Activated T-cell treated with anti-CD3 and anti-CD28 coated beads for 48 hours (primary cell): Measurements from ENCODE around the gene CELSR3.

Source experiments
- DNase-seq: peaks from one replicate; pipeline ENCODE4 v3.0.0-alpha.2; 2020; ENCODE audit warnings: low read depth

The CELSR3 gene

DNA sequence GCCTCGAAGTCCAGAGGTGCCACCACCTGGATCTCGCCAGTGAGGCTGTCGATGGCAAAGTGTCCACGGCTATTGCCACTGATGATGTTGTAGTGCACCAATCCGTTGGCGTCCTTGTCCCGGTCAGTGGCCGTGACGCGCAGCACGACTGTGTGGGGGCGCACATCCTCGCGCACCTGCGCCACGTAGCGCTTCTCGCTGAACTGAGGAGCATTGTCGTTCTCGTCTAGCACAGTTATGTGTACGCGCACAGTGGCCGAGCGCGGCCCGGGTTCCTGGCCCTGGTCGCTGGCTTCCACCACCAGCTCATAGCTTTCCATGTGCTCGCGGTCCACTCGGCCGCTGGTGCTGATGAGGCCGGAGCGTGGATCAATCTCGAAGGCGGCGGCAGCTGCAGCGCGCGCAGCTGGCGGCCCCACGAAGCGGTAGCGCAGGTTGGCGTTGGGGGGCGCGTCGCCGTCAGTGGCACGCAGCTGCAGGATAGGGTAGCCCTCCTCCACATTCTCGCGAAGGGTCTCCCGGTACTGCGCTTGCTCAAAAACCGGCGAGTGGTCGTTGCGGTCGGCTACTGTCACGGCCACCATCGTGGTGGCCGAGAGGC lies 1.8 kb downstream of the CELSR3 start:
- no peak for DNase-seq

DNA sequence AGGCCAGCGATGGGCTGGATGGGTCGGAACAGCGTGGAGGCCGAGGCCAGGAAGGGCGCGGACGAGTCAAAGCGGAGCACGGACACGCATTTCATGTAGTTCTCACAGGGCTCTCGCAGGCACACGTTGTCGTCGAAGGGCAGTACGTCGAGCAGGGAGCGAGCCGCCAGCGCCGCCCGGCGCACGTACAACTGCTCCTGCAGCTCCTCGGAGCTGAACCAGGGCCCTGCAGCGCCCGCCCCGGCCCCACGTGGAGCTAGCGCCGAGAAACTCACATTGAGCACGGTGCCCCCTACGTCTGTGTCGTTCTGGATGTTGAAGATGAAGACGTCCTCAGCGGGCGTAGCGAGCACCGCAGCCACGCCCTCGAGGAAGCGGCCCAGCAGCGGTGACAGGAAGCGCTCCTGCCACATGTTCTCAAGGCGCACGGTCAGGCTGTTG lies 5.8 kb downstream of the CELSR3 start:
- DNase-seq: peak; percentile 15

DNA sequence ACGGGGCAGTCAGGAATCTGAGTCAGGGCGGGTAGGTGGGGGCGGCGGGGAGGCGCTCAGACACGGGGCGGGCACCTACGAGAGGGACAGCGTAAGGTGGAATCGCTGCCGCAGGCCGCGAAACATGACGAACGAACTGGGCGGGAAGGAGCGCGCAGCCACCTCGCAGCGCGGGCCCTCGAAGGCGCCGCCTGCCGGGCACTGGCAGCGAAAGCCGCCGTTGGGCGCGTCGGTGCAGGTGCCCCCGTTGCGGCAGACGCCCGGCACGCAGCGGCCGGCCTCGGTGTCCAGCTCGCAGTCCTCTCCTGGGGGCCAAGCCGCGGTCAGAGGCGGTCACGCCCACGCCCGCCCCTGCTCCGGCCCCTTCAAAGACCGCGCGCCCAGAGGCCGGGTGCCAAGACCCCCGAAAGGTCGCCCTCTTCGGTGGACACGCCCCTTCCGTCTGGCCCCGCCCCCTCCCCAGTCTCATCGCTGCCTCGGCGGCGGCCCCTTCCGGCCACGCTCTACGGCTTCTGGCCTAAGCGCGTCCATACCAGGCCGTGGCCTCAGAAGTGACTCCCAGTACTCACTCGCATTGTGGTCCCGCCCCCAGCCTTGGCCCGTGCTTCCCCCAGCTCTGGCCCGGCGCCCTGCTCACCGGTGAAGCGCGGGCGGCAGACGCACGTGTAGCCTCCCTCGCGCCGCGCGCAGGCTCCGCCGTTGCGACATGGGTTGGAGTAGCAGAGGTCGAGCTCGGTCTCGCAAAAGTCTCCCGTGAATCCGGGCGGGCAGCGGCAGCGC lies 6.4 kb downstream of the CELSR3 start:
- DNase-seq: peak; percentile 89

DNA sequence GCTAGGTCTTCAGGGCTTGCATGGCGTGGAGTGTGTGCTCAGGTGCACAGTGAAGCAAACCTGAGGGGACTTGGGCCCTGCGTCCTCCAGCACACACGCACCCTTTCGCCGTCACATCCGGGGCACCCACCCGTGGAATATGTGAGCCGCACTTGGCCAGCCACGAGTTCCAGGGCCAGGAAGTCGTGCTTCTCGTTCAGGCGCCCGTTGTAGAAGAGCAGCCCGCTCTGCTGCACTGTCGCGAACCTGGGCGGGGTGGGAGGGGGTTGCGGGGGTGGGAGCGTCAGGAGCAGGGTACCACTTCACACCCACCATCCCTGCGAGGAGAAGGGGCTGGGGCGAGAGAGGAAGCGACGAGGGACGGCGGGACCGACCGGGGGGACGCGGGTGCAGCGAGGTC lies 7.1 kb downstream of the CELSR3 start:
- peak; percentile 44 for DNase-seq

DNA sequence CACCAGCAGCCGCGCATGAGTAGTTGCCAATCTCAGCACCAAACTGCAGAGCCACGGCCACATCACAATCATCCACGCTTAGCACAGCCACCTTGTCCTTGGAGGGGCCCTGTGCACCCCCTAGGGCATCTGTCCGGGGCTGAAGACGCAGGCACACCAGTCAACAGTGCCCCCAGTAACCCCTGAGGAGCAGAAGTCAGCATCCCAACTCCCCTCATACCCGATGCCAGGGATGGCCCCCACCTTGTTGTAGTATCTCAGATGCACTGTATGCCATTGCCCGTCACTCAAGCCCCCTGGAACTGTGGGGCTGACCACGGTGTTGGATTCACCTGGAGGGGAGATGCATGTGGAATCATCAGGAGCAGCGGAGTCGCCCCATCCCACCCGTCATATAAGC lies 7.6 kb downstream of the CELSR3 start:
- DNase-seq: no peak

DNA sequence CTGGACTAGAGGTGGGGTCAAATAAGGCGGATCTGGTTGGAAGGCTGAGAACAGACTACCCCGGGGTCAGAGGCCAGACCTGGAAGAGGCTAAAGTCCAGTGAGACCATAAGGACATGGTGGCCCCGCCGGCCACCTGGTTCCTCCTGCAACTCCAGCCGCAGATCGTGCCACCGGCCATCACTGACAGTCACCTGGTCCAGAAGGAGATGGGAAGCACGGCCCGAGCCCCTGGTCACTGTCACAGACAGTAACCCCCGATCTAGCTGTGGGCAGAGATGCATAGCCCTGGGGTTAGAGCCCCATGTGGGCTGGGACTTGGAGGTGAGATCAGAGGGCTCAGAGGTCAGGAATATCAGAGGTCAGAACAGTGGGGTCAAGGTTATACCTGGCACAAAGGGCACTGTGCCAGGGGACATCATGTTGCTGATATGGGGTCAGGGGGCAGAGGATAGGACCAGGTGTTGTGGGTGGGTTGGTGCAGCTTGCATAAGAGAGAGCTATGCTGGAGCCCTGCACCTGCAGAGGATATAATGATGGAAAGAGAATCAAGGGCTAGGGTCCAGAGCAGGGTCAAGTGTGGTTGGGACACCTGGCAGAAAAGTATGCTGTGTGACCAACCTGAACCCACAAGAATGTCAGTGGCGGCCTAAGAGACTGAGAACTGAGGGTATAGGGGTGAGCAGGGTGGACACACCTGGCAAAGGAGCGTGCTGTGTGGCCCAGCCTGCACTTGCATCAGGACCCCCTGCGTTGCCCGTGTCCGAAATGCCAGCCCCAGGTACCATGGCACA lies 9.6 kb downstream of the CELSR3 start:
- no peak for DNase-seq

DNA sequence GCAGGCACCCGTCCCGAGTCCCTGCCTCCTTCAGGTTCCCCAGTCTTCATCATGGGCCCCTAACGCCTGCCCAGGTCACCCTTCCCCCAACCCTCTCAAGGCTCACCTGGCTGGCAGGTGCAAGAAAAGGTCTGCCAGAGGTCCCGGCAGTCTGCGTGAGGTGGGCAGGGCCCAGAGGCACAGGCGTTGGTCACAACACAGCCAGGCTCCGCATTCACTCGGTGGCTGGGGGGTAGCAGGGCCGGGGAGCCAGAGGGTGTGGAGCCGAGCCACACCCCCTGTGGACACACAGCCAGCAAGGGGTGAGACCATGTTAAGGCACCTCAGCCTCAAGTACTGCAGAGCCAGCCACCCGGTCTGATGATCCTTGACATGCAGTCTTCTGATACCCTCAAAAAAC lies 10.9 kb downstream of the CELSR3 start:
- no peak for DNase-seq

DNA sequence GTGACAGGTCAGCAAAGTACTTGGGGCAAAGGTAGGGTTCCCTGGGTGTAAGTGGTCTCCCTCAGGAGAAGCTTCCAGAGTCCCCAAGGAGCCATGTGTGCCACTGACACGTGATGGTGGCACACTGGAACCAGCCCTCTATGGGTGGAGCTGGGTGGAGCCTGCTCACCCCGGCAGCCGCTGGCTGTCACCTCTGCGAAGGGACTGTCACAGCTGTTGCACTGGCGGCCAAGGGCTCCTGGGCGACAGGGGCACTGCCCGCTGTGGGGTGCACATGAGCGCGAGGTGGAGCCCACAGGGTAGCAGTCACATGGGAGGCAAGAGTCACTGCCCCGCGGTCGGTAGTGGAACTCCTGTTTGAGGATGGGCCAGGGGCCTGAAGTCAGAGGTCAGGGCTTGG lies 12.0 kb downstream of the CELSR3 start:
- DNase-seq: no peak

DNA sequence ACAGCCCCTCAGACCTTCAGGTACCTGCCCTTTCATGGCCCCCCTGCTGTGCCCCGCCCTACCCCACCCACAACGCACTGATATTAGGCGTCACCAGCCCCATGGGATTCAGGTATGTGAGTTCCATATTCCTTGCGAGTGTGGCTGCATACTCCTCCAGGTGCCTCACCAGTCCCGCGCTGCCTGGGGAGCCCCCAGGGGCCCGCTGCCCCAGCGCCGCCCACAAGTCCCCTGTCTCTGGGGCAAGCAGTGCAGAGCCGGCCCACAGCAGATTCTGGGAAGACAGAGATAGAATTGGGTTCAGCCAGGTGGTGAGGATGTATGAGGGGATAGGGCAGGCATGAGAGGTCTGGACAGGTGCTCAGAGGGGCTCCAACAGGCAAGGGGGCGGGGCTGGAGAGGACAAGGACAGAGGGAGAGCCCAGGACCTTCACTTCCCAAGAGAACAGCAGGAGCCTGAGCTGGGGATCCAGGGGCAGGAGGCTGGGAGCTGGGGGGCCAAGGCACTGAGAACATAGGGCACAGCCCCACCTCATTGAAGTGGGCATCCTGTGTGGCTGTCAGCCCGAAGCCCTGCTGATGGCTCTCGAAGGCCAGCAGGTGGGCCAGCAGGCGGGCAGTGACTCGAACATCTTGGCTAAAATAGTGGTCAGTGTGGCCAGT lies 14.4 kb downstream of the CELSR3 start:
- DNase-seq: no peak

DNA sequence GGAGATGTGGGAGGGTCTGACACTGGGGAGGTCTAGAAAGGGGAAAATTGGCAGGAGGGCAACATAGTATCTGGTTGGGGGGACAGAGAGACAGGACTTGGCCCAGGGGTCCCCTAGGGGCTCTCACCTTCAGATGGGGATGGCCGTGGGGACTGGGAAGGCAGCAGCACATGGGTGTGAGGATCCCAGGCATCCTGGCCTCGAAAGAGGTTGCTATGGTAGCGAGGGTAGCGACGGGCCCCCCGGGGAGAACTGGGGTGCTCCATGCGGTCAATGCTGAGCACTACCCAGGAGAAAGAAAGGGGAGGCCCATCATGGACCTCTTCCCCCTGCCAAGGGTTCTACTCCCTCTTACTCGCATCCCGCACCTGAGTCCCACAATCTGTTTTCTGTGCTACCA lies 15.0 kb downstream of the CELSR3 start:
- DNase-seq: no peak

DNA sequence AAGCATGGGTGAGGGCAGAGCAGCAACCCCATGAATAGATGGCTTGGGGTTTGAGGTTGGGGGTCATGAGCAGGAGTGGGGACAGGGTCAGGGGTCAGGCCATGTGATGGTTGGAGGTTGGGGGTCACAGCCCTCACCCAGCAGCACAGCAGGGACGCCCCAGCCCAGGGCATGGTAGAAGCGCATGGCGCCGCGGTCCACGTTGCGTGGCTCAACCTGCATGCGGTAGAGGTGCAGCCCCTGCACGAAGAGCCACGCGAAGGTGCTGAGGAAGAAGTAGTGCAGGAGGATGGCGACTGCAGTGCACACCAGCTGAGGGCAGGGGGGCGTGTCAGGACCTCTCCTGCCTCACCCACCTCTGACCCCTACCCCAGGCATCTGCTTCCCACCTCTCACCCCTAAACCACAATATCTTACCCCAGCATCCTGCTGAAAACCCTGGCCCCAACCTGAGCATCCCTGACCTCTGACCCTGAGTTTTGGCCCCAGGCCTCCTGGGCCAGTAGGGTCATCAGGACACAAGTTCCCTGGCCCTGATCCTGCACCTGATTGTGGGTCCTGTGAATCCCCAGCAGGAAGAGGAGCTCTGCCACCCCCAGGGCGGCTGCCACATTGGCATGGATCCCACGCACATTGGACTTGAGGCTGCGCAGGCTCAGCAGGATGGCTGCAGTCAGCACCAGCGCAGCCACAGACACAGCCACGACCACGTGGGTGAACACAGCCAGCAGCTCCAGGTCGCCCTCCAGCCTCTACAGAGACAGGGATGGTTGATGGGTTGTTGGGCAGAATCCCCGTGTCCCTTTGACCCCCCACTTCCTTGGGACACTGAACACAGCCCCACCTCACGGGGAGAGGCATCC lies 17.6 kb downstream of the CELSR3 start:
- no peak for DNase-seq

DNA sequence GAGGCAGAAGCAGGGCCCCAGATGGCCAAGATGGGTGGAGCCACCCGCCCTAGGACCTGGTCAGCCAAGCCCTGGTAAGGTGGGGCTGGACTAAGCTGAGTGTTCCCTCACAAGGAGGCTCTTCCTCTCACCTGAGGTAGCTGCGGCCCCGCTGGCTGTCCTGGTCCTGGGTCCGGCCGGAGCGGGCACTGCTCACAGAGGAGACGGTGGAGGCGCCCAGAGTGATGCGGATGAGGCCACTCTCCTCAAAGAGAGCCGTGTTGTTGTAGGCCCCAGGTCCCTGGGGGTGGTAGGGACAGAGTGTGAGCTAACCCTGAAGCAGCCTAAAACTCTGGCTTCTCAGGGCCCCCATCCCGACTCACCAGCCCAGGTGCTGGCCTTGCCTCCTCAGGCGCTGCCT lies 20.1 kb downstream of the CELSR3 start:
- no peak for DNase-seq

DNA sequence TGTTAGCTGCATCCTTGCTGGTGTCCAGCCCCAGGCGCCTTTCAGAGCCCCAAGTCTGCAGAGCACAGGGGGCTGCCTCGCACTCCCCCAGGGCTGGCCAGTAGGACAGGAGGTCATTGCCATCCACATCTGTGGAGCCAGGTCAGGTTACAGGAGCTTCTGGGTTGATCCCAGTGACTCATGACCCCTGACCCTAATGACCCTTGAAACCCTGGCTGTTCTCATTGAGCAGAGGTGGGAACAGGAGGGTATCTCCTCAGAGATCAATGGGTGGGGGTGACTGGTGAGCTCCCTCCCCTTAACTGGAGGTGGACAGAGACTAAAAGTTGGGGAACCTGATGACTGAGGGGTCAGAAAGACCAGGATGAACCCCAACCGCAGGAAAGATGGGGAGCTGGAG lies 21.3 kb downstream of the CELSR3 start:
- no peak for DNase-seq

DNA sequence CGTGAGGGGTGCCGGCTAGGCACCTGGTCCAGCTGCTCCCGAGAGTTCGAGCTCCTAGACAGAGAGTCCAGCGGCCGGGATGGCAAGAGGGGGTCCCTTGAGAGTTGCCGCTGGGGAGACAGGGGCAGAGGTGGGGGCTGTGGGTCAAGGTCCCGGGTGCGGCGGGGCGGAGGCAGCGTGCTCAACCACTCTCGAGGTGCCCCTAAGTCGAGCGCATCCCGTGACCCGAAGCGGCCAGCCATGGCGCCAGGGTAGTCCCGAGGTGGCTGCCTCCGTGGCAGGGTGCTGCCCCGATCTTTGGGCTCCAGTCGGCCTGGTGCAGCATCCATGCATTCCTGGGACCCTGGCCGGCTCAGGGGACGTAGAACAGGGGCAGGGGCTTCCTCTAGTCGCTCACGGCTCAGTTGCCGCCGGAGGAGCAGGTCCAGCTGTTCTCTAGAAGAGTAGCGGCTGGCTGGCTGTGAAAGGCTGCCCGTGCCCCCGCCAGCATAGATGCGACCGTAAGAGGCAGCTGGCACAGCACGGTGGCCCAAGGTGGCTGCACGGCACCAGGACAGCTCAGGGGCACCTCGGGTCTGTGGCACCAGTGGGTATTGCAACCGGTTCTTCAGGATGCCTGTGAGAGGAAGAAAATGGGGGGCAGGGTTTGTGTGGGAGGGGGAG lies 22.6 kb downstream of the CELSR3 start:
- no peak for DNase-seq

DNA sequence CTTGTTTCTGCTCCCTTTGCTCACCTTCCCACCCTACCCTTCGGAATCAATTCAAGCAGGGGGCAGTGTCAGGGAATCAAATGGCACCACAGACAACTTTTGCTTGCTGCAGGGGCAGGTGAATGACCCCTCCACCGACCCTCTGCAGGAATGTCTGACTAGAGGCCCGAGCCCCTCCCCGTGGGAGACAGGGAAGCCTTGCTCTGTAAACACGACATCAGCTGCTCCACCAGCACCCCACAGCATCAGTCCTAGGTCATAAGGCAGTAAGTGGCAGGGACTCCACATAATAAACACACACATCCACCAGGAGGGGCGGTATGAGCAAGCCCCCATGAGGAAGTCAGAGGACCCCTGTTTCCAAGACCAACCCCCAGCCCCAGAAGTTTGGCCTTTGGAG lies 25.4 kb downstream of the CELSR3 start:
- DNase-seq: no peak

DNA sequence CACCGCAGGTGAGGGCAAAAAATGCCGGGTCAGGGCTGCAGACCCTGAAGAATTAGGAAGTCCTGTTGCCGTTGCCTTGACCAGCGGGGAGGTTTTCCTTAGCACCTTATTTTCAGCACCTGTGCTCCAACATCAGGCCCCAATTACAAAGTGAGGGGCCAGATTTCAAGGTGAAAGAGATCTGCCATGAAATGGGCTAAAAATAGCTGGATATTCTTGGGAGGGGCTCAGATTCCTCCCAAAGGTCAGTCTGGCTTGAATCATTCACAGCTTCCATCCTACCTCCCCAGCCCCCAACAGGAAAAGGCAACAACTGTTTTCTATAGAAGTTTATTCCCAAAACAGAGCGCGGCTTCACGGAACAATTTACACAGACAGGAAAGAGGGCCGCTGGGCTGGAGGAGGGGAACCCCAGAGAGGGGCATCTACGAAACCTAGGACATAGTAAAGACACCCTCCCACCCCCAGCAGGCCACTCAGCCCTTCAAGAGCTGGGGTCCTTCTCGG lies 26.5 kb downstream of the CELSR3 start:
- no peak for DNase-seq

DNA sequence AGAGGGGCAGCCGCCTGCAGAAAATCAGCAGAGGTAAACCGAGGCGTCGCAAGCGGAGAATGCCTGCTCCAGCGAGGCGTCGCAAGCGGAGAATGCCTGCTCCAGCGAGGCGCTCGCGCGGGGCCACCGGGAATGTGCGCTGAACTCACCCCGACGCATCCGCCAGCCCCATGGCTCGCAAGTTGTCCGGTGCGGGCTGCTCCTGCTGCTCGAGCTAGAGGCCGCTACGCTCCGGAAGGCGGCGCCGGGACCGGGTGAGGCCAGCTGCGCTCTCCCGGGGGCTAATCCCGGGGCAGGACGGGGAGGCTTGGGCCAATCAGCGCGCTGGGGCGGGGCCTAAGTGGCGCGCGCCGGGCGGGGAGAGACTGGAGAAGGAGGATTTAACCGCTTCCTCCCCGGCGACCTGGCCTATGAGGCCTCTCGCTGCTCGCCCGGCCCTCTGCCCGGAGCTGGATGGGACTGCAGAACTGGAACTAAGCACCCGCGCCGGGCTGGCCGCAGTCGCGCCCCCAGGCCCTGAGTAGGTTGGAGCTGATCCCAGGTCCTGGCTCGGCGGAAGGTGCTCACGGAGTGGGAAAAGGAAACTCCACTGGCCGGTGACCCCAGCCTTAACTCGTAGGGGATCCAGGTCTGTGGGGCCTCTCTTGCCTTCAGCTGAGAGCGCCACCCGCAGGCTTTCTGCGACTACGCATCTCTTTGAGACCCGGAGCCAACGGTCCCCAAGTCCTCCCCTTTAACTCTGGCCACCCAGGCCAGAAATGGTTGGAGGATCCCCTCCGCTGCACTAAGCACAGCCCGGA lies 27.3 kb downstream of the CELSR3 start, which contains the start of gene SLC26A6:
TSS of gene SLC26A6 (minus strand) at position 240 of the 800 bp plus-strand sequence. CDS start at position 172, 68 bp downstream.
- DNase-seq: peak; percentile 95

DNA sequence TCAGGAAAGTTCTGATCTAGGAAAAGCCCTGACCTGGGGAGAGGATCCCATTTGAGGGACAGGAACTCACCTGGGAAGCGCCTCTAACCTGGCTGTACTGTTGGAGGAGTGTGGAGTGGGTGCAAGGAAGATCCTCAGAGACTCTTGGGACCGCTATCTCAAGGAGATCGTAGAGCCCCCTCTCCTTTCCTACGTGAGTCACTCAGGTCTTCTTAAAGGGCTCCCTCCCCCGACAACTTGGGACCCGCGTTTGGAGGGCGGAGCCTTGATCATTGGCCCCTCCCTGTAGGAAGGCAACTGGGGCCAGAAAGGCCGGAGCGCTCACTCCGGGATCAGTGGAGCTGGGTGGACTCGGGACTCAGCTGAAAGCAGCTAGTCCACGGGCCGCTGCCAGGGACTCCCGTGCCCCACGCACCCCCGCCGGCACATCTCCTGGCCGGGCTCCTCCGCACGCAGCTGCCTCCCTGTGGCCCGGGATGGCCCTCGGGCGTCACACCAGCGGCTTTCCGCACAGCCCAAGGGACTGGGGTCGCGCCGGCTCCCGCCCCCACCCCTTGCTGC lies 27.9 kb downstream of the CELSR3 start:
- DNase-seq: peak; percentile 52

DNA sequence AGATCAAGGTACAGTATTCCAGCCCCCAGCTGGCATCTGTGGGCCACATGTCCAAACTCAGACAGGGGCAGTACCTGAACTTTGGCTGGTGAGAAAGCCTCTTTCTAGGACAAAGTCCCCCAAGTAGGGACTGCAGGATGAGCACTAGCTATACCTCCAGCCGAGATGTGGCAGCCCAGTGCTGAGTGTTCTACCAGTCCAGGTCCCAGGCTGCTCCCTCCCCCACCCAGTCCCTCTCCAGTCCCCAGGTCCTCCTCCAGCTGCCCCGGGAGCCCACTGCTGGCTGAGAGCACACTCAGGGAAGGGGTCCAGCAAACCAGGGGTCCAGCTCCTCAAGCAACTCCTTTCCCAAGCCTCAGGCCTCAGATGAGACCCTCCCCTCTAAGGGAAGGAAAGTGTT lies 28.9 kb downstream of the CELSR3 start:
- DNase-seq: no peak
